H1 (cell line): Measurements from ENCODE around the gene KRT72. TPM values are rescaled to one million over a fixed set of nuclear protein-coding genes. Genes with fewer than 3 reads are reported as not detected.

Source experiments
- CTCF ChIA-PET: fragments of 300-600 bp; sonication (Branson Sonifier 250); formaldehyde crosslinking; loops from one replicate; lab custom pipeline; 2021; ENCODE audit not compliant: partially characterized antibody; lab: Charles Lee
- POLR2A ChIA-PET: fragments of 300-600 bp; sonication (Branson Sonifier 250); formaldehyde crosslinking; loops from one replicate; lab custom pipeline; 2021; ENCODE audit warnings: inconsistent platforms; ENCODE audit not compliant: partially characterized antibody; lab: Charles Lee
- DNase-seq, 2 experiments: peaks; one replicate each; pipeline versions ENCODE4 v3.0.0 to v3.0.0-alpha.2; 2010 to 2022; ENCODE audit warnings: low spot score in 2 of 2, low read depth in 1 of 2, mixed read lengths in 1 of 2
- FAIRE-seq: peaks from 2 replicates; lab custom pipeline; 2011; peaks lifted over from hg19 to GRCh38; lab: Jason Lieb, UNC
- H2AFZ ChIP-seq: 2 replicates; pipeline ENCODE4 v1.8.1; 2012; ENCODE audit warnings: low read length, inconsistent platforms
- H2AK5ac ChIP-seq: 2 replicates; pipeline ENCODE4 v1.6.1; 2013; ENCODE audit warnings: low read depth, low read length
- H2BK120ac ChIP-seq: replicated peaks from 2 replicates; pipeline ENCODE3; 2013; ENCODE audit warnings: low read depth, low read length, inconsistent platforms
- H2BK12ac ChIP-seq: 2 replicates; pipeline ENCODE4 v1.6.1; 2013; ENCODE audit warnings: low read depth, low read length
- H2BK15ac ChIP-seq: 2 replicates; pipeline ENCODE4 v1.6.1; 2013; ENCODE audit warnings: low read length
- H2BK20ac ChIP-seq: 2 replicates; pipeline ENCODE4 v1.6.1; 2013; ENCODE audit warnings: low read length
- H2BK5ac ChIP-seq: 2 replicates; pipeline ENCODE4 v1.6.1; 2013; ENCODE audit warnings: low read depth, low read length
- H3K14ac ChIP-seq: 2 replicates; pipeline ENCODE4 v1.6.1; 2013; ENCODE audit warnings: inconsistent platforms; ENCODE audit not compliant: insufficient read length
- H3K18ac ChIP-seq: 2 replicates; pipeline ENCODE4 v1.6.1; 2013; ENCODE audit warnings: low read length; ENCODE audit errors: extremely low read depth
- H3K23ac ChIP-seq: 2 replicates; pipeline ENCODE4 v1.6.1; 2013; ENCODE audit warnings: inconsistent platforms; ENCODE audit not compliant: insufficient read length
- H3K23me2 ChIP-seq: 2 replicates; pipeline ENCODE4 v1.6.1; 2013; ENCODE audit warnings: low read depth, low read length
- H3K27ac ChIP-seq: 2 replicates; pipeline ENCODE4 v1.6.1; 2011; ENCODE audit warnings: low read depth, low read length, inconsistent platforms
- H3K27me3 ChIP-seq, 4 experiments: replicated peaks in 1 of 4; 1 replicate in 1 of 4; 2 replicates in 3 of 4; pipeline versions ENCODE4 v1.6.1 to v1.8.1; 2011 to 2013; ENCODE audit warnings: low read length in 3 of 4, mild to moderate bottlenecking in 3 of 4, inconsistent platforms in 2 of 4, mixed read lengths in 2 of 4, moderate library complexity in 1 of 4; ENCODE audit not compliant: control insufficient read depth in 3 of 4, insufficient read depth in 3 of 4; ENCODE audit errors: extremely low read depth in 1 of 4
- H3K36me3 ChIP-seq, 4 experiments: 2 replicates each; pipeline versions ENCODE4 v1.6.1 to v1.8.1; 2011 to 2013; ENCODE audit warnings: mild to moderate bottlenecking in 4 of 4, low read length in 3 of 4, moderate library complexity in 2 of 4, control low read depth in 1 of 4, inconsistent platforms in 1 of 4; ENCODE audit not compliant: insufficient read depth in 4 of 4, control insufficient read depth in 2 of 4
- H3K4ac ChIP-seq: replicated peaks from 2 replicates; pipeline ENCODE3; 2013; ENCODE audit warnings: low read length, low read depth, mixed read lengths, inconsistent platforms; ENCODE audit not compliant: insufficient read length
- H3K4me1 ChIP-seq, 4 experiments: replicated peaks in 1 of 4; 1 replicate in 1 of 4; 2 replicates in 3 of 4; pipeline versions ENCODE4 v1.6.1 to v1.8.1; 2011 to 2013; ENCODE audit warnings: low read length in 3 of 4, inconsistent platforms in 2 of 4, mixed read lengths in 1 of 4; ENCODE audit not compliant: insufficient read depth in 4 of 4, control insufficient read depth in 3 of 4
- H3K4me2 ChIP-seq, 2 experiments: 2 replicates each; pipeline versions ENCODE4 v1.6.1 to v1.8.1; 2011 to 2013; ENCODE audit warnings: low read depth in 2 of 2, low read length in 2 of 2, control low read depth in 1 of 2, inconsistent platforms in 1 of 2, mild to moderate bottlenecking in 1 of 2; ENCODE audit not compliant: insufficient read depth in 1 of 2
- H3K4me3 ChIP-seq, 4 experiments: fragments of 200-600, 300-600 bp in 1 of 4; sonication (generic), shearing (Covaris generic), sonication (Bioruptor Twin) in 1 of 4; 2 replicates each; pipeline versions ENCODE4 v1.5.1 to v1.8.1; 2011 to 2016; ENCODE audit warnings: low read length in 4 of 4, low read depth in 3 of 4, control low read depth in 2 of 4, inconsistent platforms in 2 of 4, mild to moderate bottlenecking in 2 of 4, mixed read lengths in 1 of 4, moderate library complexity in 1 of 4; ENCODE audit not compliant: insufficient read depth in 2 of 4; ENCODE audit errors: extremely low read depth in 1 of 4
- H3K56ac ChIP-seq: replicated peaks from 2 replicates; pipeline ENCODE3; 2013; ENCODE audit warnings: low read depth, mild to moderate bottlenecking, mixed read lengths, low read length, inconsistent platforms; ENCODE audit not compliant: insufficient read length
- H3K79me1 ChIP-seq: 2 replicates; pipeline ENCODE4 v1.6.1; 2013; ENCODE audit warnings: low read depth, low read length, control low read depth
- H3K79me2 ChIP-seq, 2 experiments: 2 replicates each; pipeline versions ENCODE4 v1.6.1 to v1.8.1; 2012 to 2013; ENCODE audit warnings: low read length in 2 of 2, mild to moderate bottlenecking in 2 of 2, inconsistent platforms in 1 of 2; ENCODE audit not compliant: insufficient read depth in 2 of 2, control insufficient read depth in 1 of 2
- H3K9ac ChIP-seq, 4 experiments: replicated peaks in 1 of 4; 1 replicate in 1 of 4; 2 replicates in 3 of 4; pipeline versions ENCODE4 v1.6.1 to v1.8.1; 2011 to 2013; ENCODE audit warnings: low read depth in 3 of 4, low read length in 3 of 4, control low read depth in 2 of 4, mild to moderate bottlenecking in 2 of 4, moderate library complexity in 2 of 4, inconsistent platforms in 1 of 4; ENCODE audit errors: extremely low read depth in 1 of 4
- H3K9me3 ChIP-seq, 2 experiments: 2 replicates each; pipeline versions ENCODE4 v1.6.1 to v1.8.1; 2012 to 2013; ENCODE audit warnings: mild to moderate bottlenecking in 2 of 2, moderate library complexity in 2 of 2, control low read depth in 1 of 2, inconsistent platforms in 1 of 2, low read depth in 1 of 2, low read length in 1 of 2, mixed read lengths in 1 of 2; ENCODE audit not compliant: insufficient read depth in 2 of 2
- H4K20me1 ChIP-seq, 2 experiments: replicated peaks in 1 of 2; 2 replicates each; pipeline versions ENCODE3 to v1.8.1; 2011 to 2013; ENCODE audit warnings: inconsistent platforms in 2 of 2, low read length in 2 of 2, mild to moderate bottlenecking in 1 of 2; ENCODE audit not compliant: insufficient read depth in 2 of 2, control insufficient read depth in 1 of 2
- H4K5ac ChIP-seq: 2 replicates; pipeline ENCODE4 v1.6.1; 2013; ENCODE audit warnings: low read length, low read depth, mixed read lengths, inconsistent platforms; ENCODE audit not compliant: insufficient read length
- H4K8ac ChIP-seq: 2 replicates; pipeline ENCODE4 v1.8.0; 2013; ENCODE audit warnings: mild to moderate bottlenecking, moderate library complexity, low read length, inconsistent platforms; ENCODE audit not compliant: insufficient read depth; ENCODE audit errors: extremely low read depth
- H4K91ac ChIP-seq: replicated peaks from 2 replicates; pipeline ENCODE3; 2013; ENCODE audit warnings: low read length, mixed read lengths, inconsistent platforms; ENCODE audit not compliant: insufficient read length
- CHD1 ChIP-seq: IDR thresholded peaks from 2 replicates; pipeline ENCODE4 v1.6.1; 2012; ENCODE audit warnings: low read depth, low read length, improper control_type of control experiment
- CHD2 ChIP-seq: IDR thresholded peaks from 2 replicates; pipeline ENCODE4 v1.6.1; 2012; ENCODE audit warnings: low read length, improper control_type of control experiment
- E2F6 ChIP-seq: IDR thresholded peaks from 2 replicates; pipeline ENCODE4 v1.6.1; 2012; ENCODE audit warnings: inconsistent platforms
- GTF2F1 ChIP-seq: IDR thresholded peaks from 2 replicates; pipeline ENCODE4 v1.6.1; 2012; ENCODE audit warnings: low read depth, low read length, improper control_type of control experiment, borderline replicate concordance
- JUND ChIP-seq: IDR thresholded peaks from 2 replicates; pipeline ENCODE4 v1.6.1; 2011; ENCODE audit warnings: mild to moderate bottlenecking, improper control_type of control experiment, low read length
- KDM1A ChIP-seq: fragments of 200-600, 300-600 bp; sonication (generic); IDR thresholded peaks from 2 replicates; pipeline ENCODE4 v1.7.1; 2016; ENCODE audit warnings: mild to moderate bottlenecking, low read length, borderline replicate concordance
- SIX5 ChIP-seq: IDR thresholded peaks from 2 replicates; pipeline ENCODE4 v1.6.1; 2011; ENCODE audit warnings: mild to moderate bottlenecking, low read depth, low read length
- TEAD4 ChIP-seq: IDR thresholded peaks from 2 replicates; pipeline ENCODE4 v1.6.1; 2012; ENCODE audit warnings: low read depth, low read length, inconsistent platforms, mixed read lengths
- ZNF274 ChIP-seq: IDR thresholded peaks from 2 replicates; pipeline ENCODE4 v1.7.0; 2012; ENCODE audit warnings: low read length, borderline replicate concordance; ENCODE audit errors: extremely low read depth
- WGBS, 2 experiments: shearing (Covaris generic) in 1 of 2; methylation state at CpG; one replicate each; pipeline versions ENCODE4 v1.1.6 to v1.1.7; 2013 to 2015; ENCODE audit warnings: low lambda C conversion rate in 2 of 2, mixed read lengths in 2 of 2, inconsistent platforms in 1 of 2, low coverage in 1 of 2, missing lambda C conversion rate in 1 of 2; ENCODE audit not compliant: insufficient replicate concordance in 2 of 2, insufficient coverage in 1 of 2, insufficient read length in 1 of 2; ENCODE audit errors: extremely low coverage in 1 of 2, missing lambda C conversion rate in 1 of 2; 5-methylcytosine and 5-hydroxymethylcytosine counted together
- polyA plus RNA-seq, 7 experiments: library from polyadenylated mRNA; depleted of rRNA in 3 of 7; stranded (reverse) in 5 of 7; unstranded in 2 of 7; fragments of >200 nt in 5 of 7; fragments of 200-250 nt in 2 of 7; gene quantifications; 1 replicate in 5 of 7; 2 replicates in 1 of 7; 4 replicates in 1 of 7; pipeline versions ENCODE4 v1.2.1 to v1.2.3, GENCODE V29; 2011 to 2013; ENCODE audit warnings: missing spikeins in 2 of 7, mixed read lengths in 2 of 7
- total RNA-seq: library from RNA; stranded (reverse); fragmentation: NEBNext Ultra II Directional; extraction: Animal tissue kit (Norgen Biotek cat#: 25700); gene quantifications from 2 replicates; pipeline ENCODE4 v1.2.1, GENCODE V29; 2021

The KRT72 gene
- total and polyA plus RNA-seq, 2 of the 8 experiments (the other 6 are each of a cell fraction or from before 2014, with no cell fraction given) = not detected

GRCh38 chr12:52564582-52564981, 36.7 kb downstream of the KRT72 start:
- no peak overlapping the region for H2AFZ ChIP-seq
- H3K23me2 ChIP-seq = no peaks in the 10 kb centered on the region
- no peak overlapping the region for H3K18ac ChIP-seq
- H4K91ac ChIP-seq = no peak overlapping the region
- WGBS, 2 experiments = 90% methylated on average over 1 of the region's 1 CpG; no CpG with 5 or more reads in 1 of the 2 experiments
- H3K4me1 ChIP-seq = no peaks in the 10 kb centered on the region
- no peak overlapping the region for H2BK120ac ChIP-seq
- H4K20me1 ChIP-seq = no peaks in the 10 kb centered on the region
- POLR2A ChIA-PET = no interaction called here
- H3K23ac ChIP-seq = no peak overlapping the region
- no peak overlapping the region for H3K4me2 ChIP-seq
- FAIRE-seq (no peak), DNase-seq (no peak)
- no peak overlapping the region for H3K9ac ChIP-seq
- H3K27me3 ChIP-seq = no peaks in the 10 kb centered on the region; a peak in 1 of 7 replicates
- H2BK15ac ChIP-seq = no peak overlapping the region
- no peak overlapping the region for H2BK20ac ChIP-seq
- H3K56ac ChIP-seq = no peak overlapping the region
- H2BK5ac ChIP-seq = no peak overlapping the region
- H2AK5ac ChIP-seq = no peak overlapping the region
- H3K79me1 ChIP-seq = no peaks in the 10 kb centered on the region
- H4K5ac ChIP-seq = no peak overlapping the region
- no peak overlapping the region for H3K4ac ChIP-seq
- H3K14ac ChIP-seq = no peak overlapping the region
- no peak overlapping the region for H3K27ac ChIP-seq
- no peak overlapping the region for H2BK12ac ChIP-seq
- no peak overlapping the region for H3K4me3 ChIP-seq
- H3K36me3 ChIP-seq = no peaks in the 10 kb centered on the region
- no peak for TF ChIP-seq KDM1A
- no peak for TF ChIP-seq JUND
- TF ChIP-seq GTF2F1 = no peak
- TF ChIP-seq E2F6 = no peak
- no peak for TF ChIP-seq TEAD4
- TF ChIP-seq CHD1 = no peak
- TF ChIP-seq SIX5 = no peak
- no peak for TF ChIP-seq ZNF274
- TF ChIP-seq CHD2 = no peak
- no peaks in the 10 kb centered on the region for H3K79me2 ChIP-seq
- CTCF ChIA-PET = interaction anchor here (0.9 to 2.7 kb wide), 8 partner anchors 18 to 408 kb away, joined by 3 to 10 read pairs (median 4); no protein-coding TSS in a partner anchor
- no peaks in the 10 kb centered on the region for H3K9me3 ChIP-seq
- H4K8ac ChIP-seq = no peak overlapping the region
